GM19328 (cell line): ENCODE results near the gene CAB39.

ENCODE experiments used
- ATAC-seq: cut with Tn5 transposase; IDR thresholded peaks from one replicate; pipeline ENCODE4 v1.9.1; 2021; ENCODE audit warnings: mild to moderate bottlenecking, moderate library complexity; ENCODE audit not compliant: unreplicated experiment

Gene CAB39

GRCh38 chr2:230779126-230779525 is 66.5 kb downstream of the CAB39 start:
- no peak for ATAC-seq

DNA sequence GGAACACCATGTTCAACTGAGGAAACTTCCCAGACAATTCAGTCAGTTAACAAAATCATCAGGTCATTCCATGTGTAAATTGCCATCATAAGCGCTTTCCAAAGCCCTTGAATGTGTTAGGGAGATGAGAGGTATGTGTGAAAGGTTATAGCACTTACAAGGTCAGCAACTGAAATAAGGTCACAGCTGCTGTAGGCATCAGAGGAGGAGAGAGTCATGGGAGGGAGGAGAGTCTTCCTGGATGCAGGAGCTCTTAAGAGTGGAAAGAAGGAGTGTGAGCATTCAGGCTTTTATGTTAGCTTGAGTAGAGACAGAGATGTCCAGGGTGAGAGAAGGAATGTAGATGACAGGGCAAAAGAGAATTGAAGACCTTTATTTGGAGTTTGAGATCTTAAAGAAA is 67.0 kb downstream of the CAB39 start:
- ATAC-seq: no peak

DNA sequence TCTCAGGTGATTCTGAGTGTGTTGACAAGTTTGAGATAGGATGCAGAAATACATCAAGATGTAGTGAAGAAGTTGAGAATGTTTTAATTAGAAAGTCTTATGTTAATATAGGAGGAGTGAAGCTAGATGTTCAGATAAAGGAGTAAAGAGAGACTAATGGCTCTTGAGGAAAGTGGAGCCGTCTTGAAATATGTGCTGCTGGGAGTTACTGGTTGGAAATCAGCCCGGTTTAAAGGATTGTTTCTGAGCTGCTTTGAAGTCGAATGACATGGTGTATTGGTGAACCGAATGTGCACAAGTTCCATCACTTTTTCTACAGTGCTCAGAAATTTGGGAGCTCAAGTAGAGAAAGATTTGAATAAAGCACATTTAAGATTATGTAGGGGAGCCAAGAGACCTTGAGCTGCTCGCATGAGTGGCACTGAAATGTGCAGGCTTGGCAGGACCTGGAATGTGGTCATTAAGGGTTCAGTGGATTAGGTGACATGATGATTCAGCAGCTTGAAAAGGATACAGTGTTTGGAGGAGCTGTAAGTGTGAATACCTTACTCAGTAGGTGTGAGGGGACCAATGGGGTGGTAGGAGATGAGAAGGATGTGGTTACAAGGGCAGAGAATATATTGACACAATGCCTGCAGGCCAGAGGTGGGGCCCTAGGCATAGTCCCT is 68.6 kb downstream of the CAB39 start:
- no peak for ATAC-seq

- no peak for ATAC-seq
Measured at GRCh38 chr2:230783101-230783500, 70.5 kb downstream of the CAB39 start.

GRCh38 chr2:230784795-230785194 is 72.2 kb downstream of the CAB39 start:
- no peak for ATAC-seq

- no peak for ATAC-seq
Measured at GRCh38 chr2:230785346-230785745, 72.7 kb downstream of the CAB39 start.

GRCh38 chr2:230787101-230787500 is 74.5 kb downstream of the CAB39 start:
- no peak for ATAC-seq

DNA sequence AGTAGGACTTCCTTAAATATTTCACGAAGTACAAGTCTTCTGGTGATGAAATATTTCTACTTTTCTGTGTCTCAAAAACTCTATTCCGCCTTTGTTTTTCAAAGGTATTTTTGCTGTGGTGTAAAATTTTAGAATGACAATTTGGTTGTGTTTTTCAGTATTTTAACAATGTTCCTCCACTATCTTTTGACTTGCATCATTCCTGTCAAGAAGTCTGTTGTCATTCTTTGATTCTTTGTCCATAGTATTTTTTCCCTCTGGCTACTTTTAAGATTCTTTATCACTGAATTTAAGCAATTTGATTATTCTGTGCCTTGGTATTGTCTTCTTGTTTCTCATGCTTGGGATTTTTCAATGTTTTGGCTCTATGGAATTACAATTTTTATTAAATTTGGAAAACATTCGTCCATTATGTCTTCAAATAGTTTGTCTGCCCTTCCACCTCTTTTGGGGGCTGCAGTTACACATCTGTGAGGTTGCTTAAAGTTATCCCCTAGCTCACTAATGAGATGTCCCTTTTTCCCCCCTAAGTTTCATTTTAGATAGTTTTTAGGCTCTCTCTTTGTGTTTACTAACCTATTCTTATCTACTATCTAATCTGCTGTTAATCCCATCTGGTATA is 76.0 kb downstream of the CAB39 start:
- no peak for ATAC-seq

- no peak for ATAC-seq
Measured at GRCh38 chr2:230790981-230791380, 78.3 kb downstream of the CAB39 start.

DNA sequence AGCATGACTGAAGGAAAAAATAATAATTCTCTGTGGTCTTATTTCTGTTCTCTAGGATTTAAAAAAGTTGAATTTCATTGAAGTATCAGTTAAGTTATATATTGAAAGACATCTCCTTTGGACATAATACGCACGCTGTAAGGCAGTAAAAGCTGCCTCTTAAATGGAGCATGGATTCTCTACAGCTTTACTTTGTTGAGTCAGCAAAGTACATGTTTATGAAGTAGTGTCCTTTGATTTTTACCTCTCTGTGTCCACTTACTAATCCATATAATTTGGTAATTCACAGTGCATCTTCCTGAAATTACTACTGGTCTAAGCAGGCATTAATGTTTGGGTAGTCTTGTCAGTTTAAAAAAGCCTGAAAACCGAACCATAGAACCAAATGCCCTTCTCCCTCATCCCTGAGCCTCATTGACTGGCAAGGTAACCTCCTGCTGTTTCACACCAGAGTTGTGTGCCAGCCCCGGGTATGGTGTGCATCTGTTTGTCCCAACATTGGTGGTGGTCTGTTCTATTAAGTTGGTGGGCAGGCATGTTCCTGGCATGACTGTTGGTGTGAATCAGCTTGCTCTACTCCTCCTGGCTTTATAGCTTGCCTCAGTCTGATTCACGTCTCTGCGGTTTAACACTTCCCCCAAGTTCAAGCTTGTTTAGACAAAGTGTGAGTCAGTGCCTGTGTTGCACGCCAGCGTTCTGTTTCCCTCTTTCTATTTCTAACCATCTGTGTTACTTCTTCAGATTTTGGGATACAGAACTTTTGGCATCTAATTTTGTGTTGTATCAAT is 81.1 kb downstream of the CAB39 start:
- peak; percentile 49 for ATAC-seq

DNA sequence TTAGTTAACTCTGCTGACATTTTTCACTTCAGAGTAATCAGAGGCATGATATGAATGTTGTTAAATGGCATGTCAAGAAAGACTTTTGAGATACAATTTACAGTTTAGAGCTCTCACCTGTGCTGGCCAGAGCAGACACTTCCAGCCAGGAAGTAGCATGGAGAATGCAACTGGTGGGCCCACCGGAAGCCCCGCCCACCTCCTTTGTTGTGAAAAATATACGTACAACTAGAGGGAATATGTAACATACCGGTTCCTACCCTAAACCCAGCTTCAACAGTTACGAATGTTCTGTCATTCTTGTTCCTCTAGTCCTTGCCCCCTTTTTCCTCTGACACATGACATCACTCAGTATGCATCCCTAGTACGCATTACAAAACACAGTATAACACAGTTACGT is 81.9 kb downstream of the CAB39 start:
- ATAC-seq: no peak

GRCh38 chr2:230795856-230796255 is 83.2 kb downstream of the CAB39 start:
- ATAC-seq: no peak

- ATAC-seq: no peak
Measured at GRCh38 chr2:230796280-230796862, 83.7 kb downstream of the CAB39 start.

GRCh38 chr2:230797515-230798495 is 85.2 kb downstream of the CAB39 start:
- no peak for ATAC-seq

GRCh38 chr2:230798769-230799399 is 86.2 kb downstream of the CAB39 start:
- no peak for ATAC-seq

DNA sequence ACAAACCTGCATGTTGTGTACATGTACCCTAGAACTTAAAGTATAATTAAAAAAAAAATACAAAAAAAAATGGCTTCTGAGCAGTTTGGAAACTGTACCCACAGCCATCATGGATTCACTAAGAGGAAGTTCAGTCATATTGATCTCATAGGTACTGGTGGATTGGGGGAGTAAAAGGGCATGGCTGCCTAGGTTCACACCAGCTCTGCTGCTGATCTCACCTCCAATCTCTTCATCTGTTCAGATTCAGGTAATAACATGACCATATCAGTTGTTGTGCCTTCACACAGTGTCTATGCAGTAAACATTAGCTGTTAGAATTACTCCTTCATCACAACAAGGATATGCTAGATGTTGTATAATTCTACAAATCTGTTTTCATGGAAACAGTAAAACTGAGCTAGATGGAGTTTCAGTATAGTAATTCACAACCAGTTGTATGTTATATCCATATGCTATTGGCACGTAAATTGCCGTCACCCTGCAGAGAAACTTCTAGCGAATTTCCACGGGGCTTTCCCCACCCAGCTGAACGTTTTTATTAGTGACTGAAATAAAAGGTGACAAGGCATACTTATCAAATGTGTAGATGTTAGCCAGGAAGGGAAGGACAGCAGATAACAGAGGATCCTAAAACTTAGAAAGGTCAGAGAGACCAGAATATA is 92.8 kb downstream of the CAB39 start:
- ATAC-seq: no peak

DNA sequence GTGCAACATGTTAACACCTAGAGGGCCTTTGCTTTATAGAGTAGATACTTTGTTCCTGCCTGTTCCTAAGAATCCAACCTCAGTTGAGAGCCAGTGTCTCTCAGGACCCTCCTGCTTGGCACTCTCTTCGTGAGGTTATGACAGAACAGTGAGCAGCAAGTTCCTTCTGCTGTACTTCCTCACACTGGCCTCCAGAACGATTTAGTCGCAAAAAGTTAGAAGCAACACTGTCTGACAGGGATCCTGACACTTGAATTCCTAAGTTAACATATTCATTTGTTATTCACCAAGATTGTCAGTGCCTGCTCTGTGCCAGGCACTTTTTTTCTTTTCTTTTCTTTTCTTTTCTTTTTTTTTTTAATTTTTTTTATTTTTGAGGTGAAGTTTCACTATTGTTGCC is 95.1 kb downstream of the CAB39 start:
- no peak for ATAC-seq

- ATAC-seq: no peak
Measured at GRCh38 chr2:230809015-230809414, 96.4 kb downstream of the CAB39 start.

DNA sequence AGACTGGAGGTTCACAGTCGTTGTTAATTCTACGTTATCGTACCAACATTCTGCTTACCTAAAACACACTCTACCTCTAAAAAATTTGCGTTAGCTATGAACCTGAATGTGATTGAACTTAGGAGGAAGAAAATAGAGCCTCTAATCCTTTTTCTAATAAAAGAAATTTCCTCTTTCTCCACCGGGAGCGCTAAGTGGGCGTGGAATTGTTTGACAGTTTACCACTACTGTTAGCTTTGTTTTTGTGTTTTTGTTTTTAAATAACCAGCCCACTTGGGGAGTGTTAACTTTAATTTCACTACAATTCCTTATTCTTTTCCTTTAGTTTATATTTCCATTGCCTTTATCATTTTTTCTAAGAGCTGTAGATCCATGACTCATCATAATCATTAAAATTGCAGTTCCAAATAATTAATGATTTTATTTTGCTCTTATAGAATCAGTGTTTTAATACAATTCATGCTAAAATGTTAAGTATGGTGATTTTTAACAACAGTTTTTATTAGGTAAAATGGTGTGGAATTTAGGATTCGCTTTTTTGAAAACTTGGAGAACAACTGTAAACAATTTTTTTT is 97.1 kb downstream of the CAB39 start:
- ATAC-seq: no peak
